Progenitor cell of endocrine pancreas (in vitro differentiated cells): ENCODE data around the gene ADGRA1. TPM values are rescaled to one million over a fixed set of nuclear protein-coding genes. Genes with fewer than 3 reads are reported as not detected.

Source experiments
- DNase-seq: peaks from one replicate; pipeline ENCODE4 v3.0.0; 2021; ENCODE audit warnings: low spot score; ENCODE audit not compliant: unreplicated experiment
- H3K27ac Mint-ChIP-seq: 2 replicates; pipeline ENCODE4 v1.8.0; 2021; ENCODE audit warnings: mild to moderate bottlenecking, moderate library complexity, mixed read lengths
- H3K27me3 Mint-ChIP-seq: 2 replicates; pipeline ENCODE4 v1.8.0; 2021; ENCODE audit warnings: mixed read lengths
- H3K36me3 Mint-ChIP-seq: 2 replicates; pipeline ENCODE4 v1.8.0; 2022; ENCODE audit warnings: mixed read lengths; ENCODE audit not compliant: insufficient read depth
- H3K4me1 Mint-ChIP-seq: 2 replicates; pipeline ENCODE4 v1.8.0; 2021; ENCODE audit warnings: low read depth, mixed read lengths
- H3K4me3 Mint-ChIP-seq: 2 replicates; pipeline ENCODE4 v1.8.0; 2021; ENCODE audit warnings: low read depth, mild to moderate bottlenecking, moderate library complexity, mixed read lengths
- H3K9me3 Mint-ChIP-seq: 2 replicates; pipeline ENCODE4 v1.8.0; 2021; ENCODE audit warnings: low read depth, mixed read lengths
- CTCF ChIP-seq: fragments of 200-600 bp; sonication (generic); IDR thresholded peaks from one replicate; pipeline ENCODE4 v1.5.0; 2021; ENCODE audit warnings: antibody characterized with exemption, mild to moderate bottlenecking; ENCODE audit not compliant: unreplicated experiment
- total RNA-seq: library from RNA; stranded (reverse); gene quantifications from 2 replicates; pipeline ENCODE4 v1.2.1, GENCODE V29; 2021

ADGRA1 gene
- total RNA-seq, 1 donor from 2014 or later: 1.2 TPM

- TF ChIP-seq CTCF: no peak
- H3K9me3 Mint-ChIP-seq: peaks cover 3% of the 10 kb centered on the region
- no peaks in the 10 kb centered on the region for H3K4me1 Mint-ChIP-seq
- no peak overlapping the region for H3K4me3 Mint-ChIP-seq
- DNase-seq: no peak
- peaks cover 11% of the 10 kb centered on the region for H3K27me3 Mint-ChIP-seq
- H3K27ac Mint-ChIP-seq: no peak overlapping the region
- H3K36me3 Mint-ChIP-seq: no peaks in the 10 kb centered on the region
These were observed 30.0 kb downstream of the ADGRA1 start for GRCh38 chr10:133117688-133118071.

GRCh38 chr10:133121479-133121878 lies 33.8 kb downstream of the ADGRA1 start:
- no peak overlapping the region for H3K27ac Mint-ChIP-seq
- peaks cover 38% of the 10 kb centered on the region for H3K27me3 Mint-ChIP-seq
- H3K4me3 Mint-ChIP-seq: no peak overlapping the region
- H3K9me3 Mint-ChIP-seq: peaks cover 3% of the 10 kb centered on the region
- H3K4me1 Mint-ChIP-seq: no peaks in the 10 kb centered on the region
- DNase-seq: no peak
- H3K36me3 Mint-ChIP-seq: no peaks in the 10 kb centered on the region
- no peak for TF ChIP-seq CTCF

GRCh38 chr10:133122171-133122935 lies 34.6 kb downstream of the ADGRA1 start:
- H3K27ac Mint-ChIP-seq: no peak overlapping the region
- no peak overlapping the region for H3K4me3 Mint-ChIP-seq
- H3K36me3 Mint-ChIP-seq: no peaks in the 10 kb centered on the region
- peaks cover 3% of the 10 kb centered on the region for H3K9me3 Mint-ChIP-seq
- peaks cover 38% of the 10 kb centered on the region for H3K27me3 Mint-ChIP-seq
- no peaks in the 10 kb centered on the region for H3K4me1 Mint-ChIP-seq
- no peak for TF ChIP-seq CTCF
- DNase-seq: no peak

GRCh38 chr10:133123050-133123745 lies 35.5 kb downstream of the ADGRA1 start:
- Mint-ChIP-seq H3K4me1 (no peaks in the 10 kb centered on the region), H3K36me3 (no peaks in the 10 kb centered on the region), H3K9me3 (peaks cover 3% of the 10 kb centered on the region), H3K27me3 (peaks cover 35% of the 10 kb centered on the region), H3K27ac (no peak overlapping the region), H3K4me3 (no peak overlapping the region)
- DNase-seq: no peak
- TF ChIP-seq CTCF: no peak

- TF ChIP-seq CTCF: no peak
These were observed 36.1 kb downstream of the ADGRA1 start for GRCh38 chr10:133123746-133124356.

More at GRCh38 chr10:133123746-133124356, 36.1 kb downstream of the ADGRA1 start:
- H3K9me3 Mint-ChIP-seq: peaks cover 3% of the 10 kb centered on the region
- H3K4me1 Mint-ChIP-seq: no peaks in the 10 kb centered on the region
- H3K4me3 Mint-ChIP-seq: no peak overlapping the region
- peaks cover 33% of the 10 kb centered on the region for H3K27me3 Mint-ChIP-seq
- DNase-seq: no peak
- no peaks in the 10 kb centered on the region for H3K36me3 Mint-ChIP-seq
- H3K27ac Mint-ChIP-seq: no peak overlapping the region
